ENCODE results near the gene SH3GL1. TPM values are rescaled to one million over a fixed set of nuclear protein-coding genes. Genes with fewer than 3 reads are reported as not detected.

SH3GL1 gene
- total and polyA plus RNA-seq, 2 of the 4 experiments (the other 2 are of a cell fraction) = 28.1 to 138 TPM

- no peaks in the 10 kb centered on the region for H4K20me1 ChIP-seq (ENCODE audit: insufficient read depth, low read length)
- no peak overlapping the region for H3K4me3 ChIP-seq (ENCODE audit: insufficient read depth, low read depth, low read length)
- H3K23ac ChIP-seq (ENCODE audit: low read depth, low read length) = no peak overlapping the region
- H2AK5ac ChIP-seq (ENCODE audit: low read depth, low read length) = no peak overlapping the region
- no peak overlapping the region for H2BK5ac ChIP-seq (ENCODE audit: low read depth, low read length, poor library complexity, severe bottlenecking)
- peaks cover 3% of the 10 kb centered on the region; the same call in 1 of the 2 replicates for H3K9me3 ChIP-seq (ENCODE audit: control insufficient read depth, insufficient read depth, low read length)
- H3K9me1 ChIP-seq (ENCODE audit: insufficient read depth, low read length) = no peaks in the 10 kb centered on the region
- no peak overlapping the region for H2BK20ac ChIP-seq (ENCODE audit: low read depth, low read length)
- dilution Hi-C loops (cut with HindIII; ENCODE audit: low sequenced_read_pairs, unreplicated experiment) = no loop called here
- H3K27me3 ChIP-seq (ENCODE audit: control insufficient read depth, insufficient read depth, low read length) = no peaks in the 10 kb centered on the region
- intact Hi-C loops (cut with micrococcal nuclease) = no loop called here
- H3K4ac ChIP-seq (ENCODE audit: low read depth, low read length) = no peak overlapping the region
- DNase-seq (no peak), ATAC-seq (ENCODE audit: low read depth) (no peak)
- H2AFZ ChIP-seq (replicated peaks; ENCODE audit: low read length, poor library complexity) = no peak overlapping the region
- no peak overlapping the region for H3K27ac ChIP-seq (ENCODE audit: insufficient read depth, low read length)
- H3K4me1 ChIP-seq (ENCODE audit: control insufficient read depth, insufficient read depth, low read length) = no peaks in the 10 kb centered on the region
- no peak for TF ChIP-seq FOS (IDR thresholded peaks at IDR 0.05; ENCODE audit: low read depth, low read length)
- no peak for TF ChIP-seq CHD1 (IDR thresholded peaks at IDR 0.05; ENCODE audit: low read depth, low read length)
- TF ChIP-seq USF2 (IDR thresholded peaks at IDR 0.05; ENCODE audit: low read depth, low read length) = no peak
- no peak for TF ChIP-seq NFE2L2 (IDR thresholded peaks at IDR 0.05; ENCODE audit: low read depth, low read length)
- no peak for TF ChIP-seq CEBPB (IDR thresholded peaks at IDR 0.05; ENCODE audit: low read depth, low read length)
- TF ChIP-seq MAFK (IDR thresholded peaks at IDR 0.05; ENCODE audit: low read depth, low read length) = no peak
- TF ChIP-seq SMC3 (IDR thresholded peaks at IDR 0.05; ENCODE audit: low read depth, low read length) = no peak
- TF ChIP-seq ELK1 (IDR thresholded peaks at IDR 0.05; ENCODE audit: borderline replicate concordance, low read depth, low read length) = no peak
- TF ChIP-seq RAD21 (IDR thresholded peaks at IDR 0.05; ENCODE audit: low read length) = no peak
- TF ChIP-seq BHLHE40 (IDR thresholded peaks at IDR 0.05; ENCODE audit: low read depth, low read length) = no peak
- TF ChIP-seq MAZ (IDR thresholded peaks at IDR 0.05; ENCODE audit: borderline replicate concordance, low read depth, low read length) = no peak
- TF ChIP-seq POLR2A (IDR thresholded peaks at IDR 0.05; ENCODE audit: low read depth, low read length) = no peak
- TF ChIP-seq RFX5 (IDR thresholded peaks at IDR 0.05; ENCODE audit: low read depth, low read length) = no peak
- H4K8ac ChIP-seq (ENCODE audit: low read depth in 2 of 2, low read length in 2 of 2) = no peak overlapping the region
- H3K79me1 ChIP-seq (ENCODE audit: low read depth in 1 of 2, low read length in 2 of 2) = no peaks in the 10 kb centered on the region
- no peak overlapping the region for H3K14ac ChIP-seq (replicated peaks; ENCODE audit: low read depth, low read length)
- H3K4me2 ChIP-seq (ENCODE audit: low read depth, low read length) = no peak overlapping the region
- in situ Hi-C loops (cut with MboI; ENCODE audit: low sequenced_read_pairs) = no loop called here
- BruUV-seq (replicated peaks) = no TSS peak
- POLR2A ChIA-PET (ENCODE audit: unreplicated experiment) = no interaction called here
- H4K5ac ChIP-seq (ENCODE audit: low read depth, low read length) = no peak overlapping the region
- H2BK120ac ChIP-seq (ENCODE audit: low read depth, low read length) = no peak overlapping the region
- H4K91ac ChIP-seq (ENCODE audit: insufficient read depth, low read depth, low read length) = no peak overlapping the region
- no peak overlapping the region for H2BK15ac ChIP-seq (ENCODE audit: low read depth, low read length)
- H2AK9ac ChIP-seq (replicated peaks; ENCODE audit: low read depth, low read length, poor library complexity) = no peak overlapping the region
- CTCF ChIA-PET = no interaction called here
- H3K18ac ChIP-seq (ENCODE audit: low read depth, low read length) = no peak overlapping the region
- H3K9ac ChIP-seq (ENCODE audit: low read depth, low read length) = no peak overlapping the region
- WGBS, 2 experiments (ENCODE audit: extremely low coverage in 2 of 2, insufficient read length in 1 of 2) = 100% methylated on average over 2 of the region's 2 CpGs; no CpG with 5 or more reads in 1 of the 2 experiments
- no peak overlapping the region for H3K56ac ChIP-seq (ENCODE audit: extremely low read depth, insufficient read depth, low read length)
- no peaks in the 10 kb centered on the region; the same call in 1 of the 2 replicates for H3K36me3 ChIP-seq (ENCODE audit: control insufficient read depth, insufficient read depth, low read length)
These were observed 79.9 kb downstream of the SH3GL1 start for GRCh38 chr19:4320419-4320818.

All from IMR-90 (cell line).